Measurements from ENCODE around the gene LENG9.
"Not testable (repeated sequence)": the region's sequence is repeated elsewhere in the genome, so short reads cannot be mapped to it uniquely, and the experiment has no call there.

GRCh38 chr19:54498451-54498772 is 34.8 kb upstream of the LENG9 start:
- not testable (repeated sequence) for TF ChIP-seq RBAK (tag by site-specific recombination; IDR thresholded peaks at IDR 0.05)
- TF ChIP-seq, protein P1, sequence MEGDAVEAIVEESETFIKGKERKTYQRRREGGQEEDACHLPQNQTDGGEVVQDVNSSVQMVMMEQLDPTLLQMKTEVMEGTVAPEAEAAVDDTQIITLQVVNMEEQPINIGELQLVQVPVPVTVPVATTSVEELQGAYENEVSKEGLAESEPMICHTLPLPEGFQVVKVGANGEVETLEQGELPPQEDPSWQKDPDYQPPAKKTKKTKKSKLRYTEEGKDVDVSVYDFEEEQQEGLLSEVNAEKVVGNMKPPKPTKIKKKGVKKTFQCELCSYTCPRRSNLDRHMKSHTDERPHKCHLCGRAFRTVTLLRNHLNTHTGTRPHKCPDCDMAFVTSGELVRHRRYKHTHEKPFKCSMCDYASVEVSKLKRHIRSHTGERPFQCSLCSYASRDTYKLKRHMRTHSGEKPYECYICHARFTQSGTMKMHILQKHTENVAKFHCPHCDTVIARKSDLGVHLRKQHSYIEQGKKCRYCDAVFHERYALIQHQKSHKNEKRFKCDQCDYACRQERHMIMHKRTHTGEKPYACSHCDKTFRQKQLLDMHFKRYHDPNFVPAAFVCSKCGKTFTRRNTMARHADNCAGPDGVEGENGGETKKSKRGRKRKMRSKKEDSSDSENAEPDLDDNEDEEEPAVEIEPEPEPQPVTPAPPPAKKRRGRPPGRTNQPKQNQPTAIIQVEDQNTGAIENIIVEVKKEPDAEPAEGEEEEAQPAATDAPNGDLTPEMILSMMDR (tag by site-specific recombination; IDR thresholded peaks at IDR 0.05) = not testable (repeated sequence)
